HG03196 (cell line): Measurements from ENCODE around the gene MYBPHL.
"Not testable (repeated sequence)": the region's sequence is repeated elsewhere in the genome, so short reads cannot be mapped to it uniquely, and the experiment has no call there.

Experiments
- ATAC-seq: cut with Tn5 transposase; IDR thresholded peaks from one replicate; pipeline ENCODE4 v1.9.1; 2021; ENCODE audit not compliant: unreplicated experiment

The MYBPHL gene

DNA sequence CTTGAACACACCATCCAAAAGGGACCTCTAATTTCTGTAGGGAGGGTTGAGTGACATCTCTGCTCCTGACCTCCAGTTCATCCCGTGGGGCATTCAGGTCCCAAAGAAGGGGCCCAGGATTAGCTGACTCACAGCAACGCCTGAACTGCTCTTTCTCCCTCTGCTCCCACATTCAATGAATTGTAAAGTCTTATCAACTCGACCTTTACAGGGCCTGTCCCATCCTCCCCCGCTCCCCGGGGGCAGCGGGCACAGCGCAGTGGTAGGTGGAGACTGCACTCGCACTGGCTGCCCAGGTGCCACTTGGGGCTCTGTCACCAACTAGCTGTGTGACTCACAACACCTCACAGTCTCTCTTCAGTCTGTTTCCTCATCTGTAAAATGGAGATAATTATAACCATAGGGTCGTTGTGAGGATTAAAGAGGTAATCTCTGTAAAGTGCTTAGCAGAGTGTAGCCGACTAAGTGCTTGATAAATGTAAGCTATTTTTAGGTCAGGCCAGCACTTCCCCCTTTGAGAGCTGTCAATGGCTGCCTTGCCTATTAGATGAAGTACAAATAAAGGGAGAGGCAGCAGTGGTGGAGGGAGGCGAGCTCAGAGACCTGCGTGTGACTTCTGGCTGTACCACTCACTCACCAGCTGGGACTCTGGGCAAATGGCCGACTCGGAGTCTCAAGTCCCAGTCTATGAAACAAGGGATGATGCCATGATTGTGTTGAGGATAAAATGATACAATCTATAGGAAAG is 637 bp upstream of the MYBPHL start:
- no peak for ATAC-seq

DNA sequence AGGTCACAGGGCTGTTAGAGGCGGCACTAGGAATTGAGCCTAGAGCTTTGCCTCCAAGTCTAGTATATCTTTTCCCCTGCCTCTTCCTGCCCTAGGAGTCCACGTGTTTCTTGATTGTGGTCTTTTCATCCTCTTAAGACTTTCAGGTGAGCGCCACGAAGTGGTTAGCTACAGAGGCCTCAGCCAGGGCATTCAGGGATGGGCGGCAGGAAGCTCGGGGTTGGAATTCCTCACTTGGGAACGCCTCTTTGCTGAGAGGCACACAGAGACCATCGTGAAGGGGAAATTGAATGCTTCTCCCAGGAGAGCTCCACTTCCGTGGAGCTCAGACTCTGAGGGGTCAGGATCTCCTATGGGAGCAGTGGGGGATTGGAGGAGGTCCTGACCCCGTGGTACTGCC is 820 bp downstream of the MYBPHL start:
- ATAC-seq: not testable (repeated sequence)

DNA sequence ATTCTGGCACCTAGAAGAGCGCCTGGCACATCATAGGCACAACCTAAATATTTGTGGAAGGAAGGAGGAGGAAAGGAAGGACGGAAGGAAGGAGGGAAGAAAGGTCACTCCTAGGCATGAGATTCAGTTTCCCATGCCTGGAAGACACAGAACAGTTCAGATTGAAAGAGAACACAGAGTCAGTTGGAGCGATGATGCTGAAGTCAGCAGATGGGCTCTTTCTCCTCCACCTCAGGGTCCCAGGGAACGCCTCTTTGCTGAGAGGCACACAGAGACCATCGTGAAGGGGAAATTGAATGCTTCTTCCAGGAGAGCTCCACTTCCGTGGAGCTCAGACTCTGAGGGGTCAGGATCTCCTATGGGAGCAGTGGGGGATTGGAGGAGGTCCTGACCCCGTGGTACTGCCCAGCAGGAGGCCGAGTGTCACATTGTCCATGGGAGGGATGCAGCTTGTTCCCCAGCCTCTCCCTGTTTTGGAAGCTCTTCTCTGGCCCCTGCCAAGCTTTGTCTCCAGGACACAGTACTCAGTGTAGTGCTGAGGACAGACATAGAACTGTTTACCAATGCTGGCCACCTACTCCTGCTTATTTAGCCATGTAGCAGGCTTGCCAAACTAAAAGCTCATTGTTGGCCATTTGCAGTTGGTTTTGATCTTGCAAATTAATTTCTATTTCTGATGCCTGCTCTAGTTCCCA is 2.4 kb downstream of the MYBPHL start:
- ATAC-seq: no peak

DNA sequence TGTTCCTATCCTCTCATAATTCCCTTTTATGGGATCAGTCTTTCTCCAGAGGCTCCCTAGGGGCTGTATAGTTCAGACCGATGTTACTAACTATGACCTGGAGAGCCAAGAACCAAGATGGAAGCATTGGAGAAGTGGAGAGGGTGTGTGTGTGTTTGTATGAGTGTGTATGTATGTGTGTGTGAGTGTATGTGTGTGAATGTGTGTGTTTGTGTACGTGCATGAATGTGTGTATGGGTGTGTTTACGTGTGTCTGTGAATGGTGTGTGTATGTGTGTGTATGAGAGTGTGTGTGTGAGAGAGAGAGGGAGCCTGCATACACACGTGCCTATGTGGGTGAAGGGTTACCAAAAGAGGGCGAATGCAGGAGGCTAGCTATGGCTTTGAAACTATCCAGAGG is 4.9 kb downstream of the MYBPHL start:
- no peak for ATAC-seq

DNA sequence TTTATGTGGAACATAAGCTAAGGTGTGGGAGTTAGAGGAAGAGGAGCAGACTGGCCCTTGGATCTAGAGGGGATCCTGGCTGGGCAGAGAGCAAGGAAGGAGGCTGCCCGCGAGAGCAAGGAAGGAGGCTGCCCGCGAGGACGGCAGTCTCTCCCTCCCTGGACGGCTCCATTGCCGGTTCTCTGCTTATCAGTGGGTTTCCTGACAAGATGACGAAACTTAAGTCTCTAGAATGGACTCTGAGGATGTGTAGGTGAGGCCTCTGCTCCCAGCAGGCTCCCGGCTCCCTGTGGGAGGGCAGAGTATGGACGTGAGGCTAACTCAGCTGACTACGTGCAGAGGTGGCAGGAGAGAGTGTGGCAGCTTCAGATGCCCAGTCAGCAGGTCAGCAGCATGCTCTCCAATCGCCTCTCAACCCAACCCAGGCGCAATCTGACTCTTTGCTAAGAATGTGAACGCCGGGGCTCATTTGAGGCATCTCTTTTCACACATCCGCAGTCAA is 6.1 kb downstream of the MYBPHL start:
- no peak for ATAC-seq

DNA sequence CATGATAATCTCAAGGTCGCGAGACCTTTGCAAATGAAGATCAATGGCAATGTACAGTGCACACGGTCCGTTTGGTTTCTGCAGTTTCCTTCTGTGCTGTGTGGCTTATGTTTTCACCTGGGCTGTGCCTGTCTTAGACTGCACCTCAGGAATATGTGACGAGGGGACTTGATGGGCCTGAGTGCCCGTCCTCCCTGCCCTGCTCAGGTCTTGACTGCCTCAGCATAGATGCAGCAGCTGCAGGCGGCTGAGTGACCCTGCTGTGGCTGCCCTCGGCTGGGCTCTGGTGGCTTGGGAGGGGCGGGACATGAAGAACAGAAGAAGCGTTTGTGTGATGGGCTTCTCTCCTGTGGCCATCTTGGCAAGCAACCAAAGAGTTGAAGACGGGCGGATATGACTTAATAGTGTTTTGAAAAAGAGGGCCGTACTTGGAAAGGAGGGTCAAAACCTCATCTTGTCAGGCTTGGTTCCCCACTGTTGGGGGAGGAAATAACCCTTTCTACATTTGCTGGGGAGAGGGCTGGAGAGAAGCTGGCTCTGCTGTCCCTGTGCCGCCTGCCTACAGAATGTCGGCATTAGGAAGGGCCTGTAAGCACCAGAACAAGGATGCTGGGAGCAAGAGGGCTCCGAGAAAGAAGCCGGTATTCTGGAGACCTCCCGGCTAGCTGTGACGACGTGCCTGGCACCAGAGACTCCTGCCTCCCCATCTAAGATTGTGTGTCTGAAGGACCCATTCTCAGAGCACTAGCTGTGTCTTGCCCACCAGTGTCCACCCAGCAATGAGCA is 7.1 kb downstream of the MYBPHL start:
- ATAC-seq: no peak

DNA sequence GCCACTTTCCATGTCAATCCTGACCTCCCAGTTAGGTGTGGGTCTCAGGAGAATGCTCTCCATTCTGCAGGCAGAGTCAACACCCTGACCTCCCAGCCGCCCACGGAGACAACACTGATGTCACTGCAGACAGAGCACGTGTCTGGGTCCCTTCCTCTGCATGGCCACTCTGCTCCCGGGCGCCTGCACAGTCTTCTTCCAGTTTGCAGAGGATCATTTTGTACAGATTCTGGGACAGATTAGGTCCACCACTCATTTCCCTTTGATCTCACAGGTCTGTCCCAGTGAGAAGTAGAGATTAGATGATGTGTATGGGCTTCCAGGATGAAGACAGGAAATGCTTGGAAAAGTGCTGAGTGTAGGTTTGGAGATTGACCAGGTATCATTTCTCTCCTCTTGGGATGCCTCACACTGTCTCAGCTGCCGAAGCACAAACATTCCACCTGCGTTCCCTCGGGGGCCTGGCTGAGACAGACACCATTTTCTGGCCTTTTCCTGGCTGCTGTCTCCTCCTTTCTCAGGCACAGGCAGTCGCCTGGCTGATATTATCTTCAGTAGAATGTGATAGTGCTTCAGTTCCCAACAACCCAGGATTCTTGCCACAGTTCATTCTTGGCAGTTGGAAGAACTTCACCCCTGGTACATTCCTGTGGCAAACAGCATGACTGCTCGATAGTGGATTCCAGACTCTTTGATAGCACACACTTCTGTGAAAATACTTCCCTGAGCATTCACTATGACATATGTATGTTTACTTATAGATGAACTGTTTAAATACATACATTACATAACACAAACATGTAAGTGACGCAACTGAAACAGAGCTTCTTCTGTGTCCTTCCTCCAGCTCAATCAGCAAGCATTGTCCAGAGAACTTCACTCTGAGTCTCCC is 7.9 kb downstream of the MYBPHL start:
- ATAC-seq: no peak

DNA sequence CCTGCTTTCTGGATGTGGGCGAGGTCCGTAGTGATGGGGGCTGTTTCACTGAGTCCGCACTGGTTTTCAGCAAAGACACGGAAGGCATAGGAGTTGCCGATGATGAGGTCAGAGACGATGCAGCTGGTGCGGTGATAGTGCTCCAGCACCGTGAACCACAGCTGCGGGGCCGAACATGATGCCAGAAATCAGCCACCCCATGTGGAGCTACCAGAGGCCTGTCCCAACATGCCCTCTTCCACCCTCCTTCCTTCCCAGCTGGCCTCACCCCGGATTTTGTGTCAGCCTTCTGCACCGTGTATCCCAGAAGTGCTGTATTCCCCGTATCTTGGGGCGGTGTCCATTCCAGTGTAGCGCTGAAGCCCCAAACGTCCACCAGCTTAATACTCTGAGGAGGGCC is 10.0 kb downstream of the MYBPHL start:
- no peak for ATAC-seq

DNA sequence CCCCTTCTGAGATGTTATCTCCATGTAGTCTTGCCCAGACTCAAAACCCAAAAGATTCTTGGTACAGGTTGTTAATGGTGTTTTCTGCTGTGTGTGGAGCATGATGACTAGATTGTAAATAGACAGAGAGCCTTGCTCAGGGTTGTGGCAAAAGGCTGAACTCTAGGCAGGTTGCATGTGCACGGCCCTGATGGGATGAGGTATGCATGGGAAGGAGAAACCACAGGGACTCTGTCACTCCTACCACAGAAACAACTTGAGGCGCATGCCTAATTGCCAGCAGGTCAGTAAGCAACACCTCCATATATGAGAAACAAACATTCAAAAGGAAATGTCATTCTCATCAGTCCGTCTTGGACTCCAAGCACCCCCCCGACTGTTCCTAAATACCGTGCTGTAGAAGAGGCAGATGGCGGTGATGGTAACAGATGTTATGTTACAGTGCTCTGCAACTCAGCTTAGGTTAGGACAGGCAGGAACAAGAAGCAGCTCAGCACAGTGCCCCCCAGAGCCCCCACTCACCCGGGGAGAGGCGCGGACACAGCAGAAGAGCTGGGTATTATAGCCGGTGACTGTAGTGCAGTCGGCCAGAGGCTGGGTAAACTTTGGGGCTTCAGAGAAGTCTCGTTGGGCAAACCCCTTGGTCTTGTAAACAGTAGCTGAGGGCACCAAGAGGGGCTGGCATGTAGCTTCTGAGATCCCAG is 10.9 kb downstream of the MYBPHL start:
- no peak for ATAC-seq

DNA sequence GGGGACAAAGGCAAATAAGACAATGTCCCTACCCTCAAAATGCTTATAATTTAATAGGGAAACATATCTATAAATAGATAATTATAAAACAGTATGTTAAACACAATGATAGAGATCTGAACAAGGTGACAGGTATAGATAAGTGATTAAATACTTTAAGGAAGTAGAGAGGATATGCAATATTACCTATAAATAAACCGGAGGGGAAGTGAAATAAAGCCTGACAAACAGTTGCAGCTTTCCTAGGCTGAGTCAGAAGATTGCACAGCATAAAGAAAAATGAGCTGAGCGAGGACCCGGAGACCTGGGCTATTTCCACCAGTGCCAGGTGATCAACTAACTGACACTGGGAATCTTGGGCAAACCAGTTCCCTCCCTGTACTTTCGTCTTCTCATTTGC is 12.3 kb downstream of the MYBPHL start:
- no peak for ATAC-seq

DNA sequence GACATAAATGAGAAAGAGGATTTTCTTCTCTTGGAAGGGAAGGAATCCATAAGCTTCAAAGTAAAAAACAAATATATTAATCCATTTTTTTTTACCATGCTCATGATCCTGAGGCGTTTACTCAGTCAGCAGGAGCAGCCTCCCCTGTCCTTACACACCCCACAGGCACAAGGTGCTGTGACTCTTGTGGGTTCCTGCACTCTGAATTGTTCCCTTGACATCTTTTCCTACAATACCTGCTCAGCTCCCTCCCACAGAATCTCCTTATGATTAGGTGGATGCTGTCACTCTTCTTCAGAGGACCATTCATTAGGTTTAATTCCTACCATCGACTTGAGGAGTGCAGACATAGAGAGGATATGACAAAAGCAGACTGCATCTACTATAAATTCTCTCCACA is 13.8 kb downstream of the MYBPHL start:
- ATAC-seq: no peak

DNA sequence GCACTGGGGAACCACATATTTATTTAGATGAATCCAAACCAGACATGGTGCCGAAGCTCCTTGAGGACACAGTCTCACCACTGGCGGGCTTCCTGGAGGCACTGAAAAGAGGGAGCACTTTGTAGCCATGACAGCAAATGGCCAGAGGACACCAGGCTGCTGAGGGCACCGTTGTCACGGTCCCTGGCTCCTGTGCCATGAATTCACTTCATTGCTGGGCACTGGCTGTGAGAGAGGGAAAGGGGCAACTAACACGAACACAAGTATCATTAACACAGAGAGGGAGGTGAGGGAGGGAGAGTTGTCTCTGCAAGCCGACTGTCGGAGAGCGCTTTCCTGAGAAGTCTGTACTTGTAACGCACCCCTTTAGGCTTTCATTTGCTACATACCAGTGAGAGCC is 14.4 kb downstream of the MYBPHL start:
- no peak for ATAC-seq

DNA sequence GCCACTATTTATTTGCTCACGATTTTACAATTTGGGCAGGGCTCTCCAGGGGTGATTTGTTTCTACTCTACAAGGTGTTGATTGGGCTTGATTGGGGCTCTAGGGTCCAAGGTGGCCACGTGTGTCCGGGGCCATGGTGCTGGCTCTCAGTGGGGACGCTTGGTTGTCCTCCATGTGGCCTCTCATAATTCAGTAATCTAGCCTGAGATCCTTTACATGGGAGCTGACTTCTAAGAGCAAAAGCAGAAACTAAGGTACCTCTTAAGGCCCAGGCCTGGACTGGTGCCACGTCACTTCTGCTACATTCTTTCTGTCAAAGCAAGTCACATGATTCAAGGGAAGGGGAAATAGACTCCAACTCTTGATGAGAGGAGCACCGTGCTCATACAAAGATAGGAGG is 15.8 kb downstream of the MYBPHL start:
- no peak for ATAC-seq

DNA sequence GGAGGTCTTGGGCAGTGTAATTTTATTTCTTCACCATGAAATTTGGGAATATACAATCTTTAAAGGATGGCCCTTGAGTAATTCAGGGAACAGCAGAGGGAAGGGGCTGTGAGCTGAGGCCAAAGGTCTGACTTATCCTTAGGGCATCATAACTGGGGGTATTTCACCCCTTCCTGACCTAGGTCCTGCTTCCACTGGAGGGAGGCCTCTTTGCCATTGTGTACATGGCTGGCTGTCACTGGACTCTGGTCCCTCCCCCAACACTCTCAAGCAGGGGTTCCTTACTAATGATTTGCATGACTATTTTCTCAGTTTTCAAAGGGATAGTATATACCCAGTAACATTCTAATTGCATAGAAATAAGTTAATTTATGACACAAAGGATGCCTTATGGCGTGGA is 16.7 kb downstream of the MYBPHL start:
- no peak for ATAC-seq

DNA sequence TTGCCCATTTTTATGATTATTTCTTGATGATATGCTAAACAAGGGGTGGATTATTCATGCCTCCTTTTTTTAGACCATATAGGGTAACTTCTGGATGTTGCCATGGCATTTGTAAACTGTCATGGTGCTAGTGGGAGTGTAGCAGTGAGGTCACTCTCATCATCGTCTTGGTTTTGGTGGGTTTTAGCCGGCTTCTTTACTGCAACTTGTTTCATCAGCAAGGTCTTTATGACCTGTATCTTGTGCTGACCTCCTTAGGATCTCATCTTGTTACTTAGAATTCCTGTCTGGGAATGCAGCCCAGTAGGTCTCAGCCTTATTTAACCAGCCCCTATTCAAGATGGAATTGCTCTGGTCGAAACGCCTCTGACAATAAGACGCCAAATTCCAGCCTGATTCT is 20.0 kb downstream of the MYBPHL start:
- not testable (repeated sequence) for ATAC-seq

DNA sequence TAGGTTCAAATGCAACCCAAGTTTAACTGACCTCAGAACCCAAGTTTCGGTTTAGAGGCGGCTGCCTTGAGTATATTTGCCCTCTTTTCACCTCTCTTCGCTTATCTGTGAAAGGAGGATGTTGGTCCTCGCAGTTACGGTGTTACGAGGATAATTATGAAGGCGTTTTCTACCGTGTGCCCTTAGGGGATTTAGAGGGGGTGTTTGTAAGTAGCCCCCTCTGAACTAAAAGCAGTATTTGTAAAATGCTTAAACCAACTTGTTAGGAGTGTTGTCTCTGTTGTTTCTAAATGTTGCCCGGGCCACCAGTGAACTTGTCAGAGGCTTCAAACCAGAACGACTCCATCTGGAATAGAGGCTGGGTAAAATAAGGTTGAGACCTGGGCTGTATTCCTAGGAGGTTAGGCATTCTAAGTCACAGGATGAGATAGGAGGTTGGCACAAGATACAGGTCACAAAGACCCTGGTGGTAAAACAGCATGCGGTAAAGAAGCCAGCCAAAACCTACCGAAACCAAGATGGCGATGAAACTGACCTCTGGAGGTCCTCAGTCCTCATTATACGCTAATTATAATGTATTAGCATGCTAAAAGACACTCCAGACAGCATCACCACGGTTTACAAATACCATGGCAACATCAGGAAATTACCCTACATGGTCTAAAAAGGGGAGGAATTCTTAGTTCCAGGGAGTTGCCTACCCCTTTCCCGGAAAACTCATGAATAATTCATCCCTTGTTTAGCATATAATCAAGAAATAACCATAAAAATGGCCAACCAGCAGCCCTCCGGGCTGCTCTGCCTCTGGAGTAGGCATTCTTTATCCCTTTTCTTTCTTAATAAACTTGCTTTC is 22.8 kb downstream of the MYBPHL start:
- ATAC-seq: no peak

DNA sequence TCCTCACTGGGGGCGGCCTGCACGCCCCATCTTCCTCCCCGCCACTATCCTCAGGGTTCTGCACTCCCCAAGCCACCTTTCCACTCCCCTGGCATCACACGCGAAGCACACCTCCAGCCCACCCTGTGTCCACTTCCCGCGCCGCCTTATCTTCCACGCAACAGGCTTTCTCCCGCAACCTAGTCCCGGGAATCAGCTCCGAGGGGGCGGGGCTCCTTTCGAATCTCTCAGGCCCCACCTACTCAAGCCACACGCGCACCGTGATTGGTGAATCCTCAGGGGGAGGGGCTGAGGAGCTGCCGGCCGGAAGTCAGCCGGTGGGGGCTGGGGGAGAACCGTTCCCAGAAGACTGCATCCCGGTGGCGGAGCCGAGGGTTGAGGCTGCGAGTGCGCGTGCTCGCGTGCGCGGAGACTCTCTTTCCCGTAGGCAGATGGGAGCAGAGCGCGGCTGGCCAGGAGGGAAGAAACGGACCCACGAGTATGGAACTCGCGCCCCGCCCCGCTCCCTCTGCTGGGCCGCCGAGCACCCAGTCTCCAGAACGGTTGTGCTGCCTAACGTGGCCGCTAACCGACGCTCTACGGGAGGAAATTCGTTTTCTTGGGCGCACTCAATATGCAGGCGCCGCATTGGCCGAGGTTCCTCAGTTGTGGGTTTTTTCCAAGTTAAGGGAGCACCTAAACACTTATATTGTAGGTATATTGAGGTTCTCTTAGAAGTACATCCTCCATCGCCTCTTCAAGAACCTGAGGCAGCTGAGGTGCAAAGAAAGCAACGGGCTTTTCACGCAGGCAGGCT is 23.7 kb downstream of the MYBPHL start, which contains the start of gene PSRC1:
Gene PSRC1 (minus strand): TSS at position 194 of the 796 bp plus-strand sequence.
- peak; percentile 94 for ATAC-seq

DNA sequence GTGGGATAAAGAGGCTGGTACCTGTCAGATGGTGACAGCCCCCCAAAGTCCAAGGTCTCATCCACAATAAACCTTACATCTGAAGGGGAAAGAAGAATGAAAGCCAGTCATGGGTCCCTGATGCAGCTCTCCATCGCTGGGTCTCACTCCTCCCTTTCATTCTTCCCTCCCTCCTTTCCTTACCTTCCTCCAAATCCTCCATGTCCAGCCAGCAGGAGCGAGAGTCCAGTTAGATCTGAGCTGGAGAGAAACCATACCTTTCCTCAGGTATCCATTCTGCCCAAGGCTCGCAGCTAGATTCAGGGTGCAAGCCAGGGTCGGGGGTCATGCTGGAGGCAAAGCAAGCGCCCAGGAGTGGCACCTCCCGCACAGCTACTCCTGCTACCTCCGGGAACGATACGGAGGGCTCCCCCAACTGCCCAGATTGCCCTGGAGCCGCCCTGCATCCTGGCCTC is 24.3 kb downstream of the MYBPHL start:
- peak; percentile 7 for ATAC-seq
